Naive thymus-derived CD4-positive, alpha-beta T cell (primary cell): ENCODE data around the gene IGDCC3. TPM values are rescaled to one million over a fixed set of nuclear protein-coding genes. Genes with fewer than 3 reads are reported as not detected.

Experiments used
- ATAC-seq: fragments of 150-1000 bp; cut with Tn5 transposase; 2 replicates; pipeline ENCODE4 v1.10.0; 2021; ENCODE audit warnings: mild to moderate bottlenecking, moderate library complexity
- CTCF ChIA-PET: fragments of 350-600 bp; sonication (Branson Sonifier 250); formaldehyde crosslinking; loops from one replicate; lab custom pipeline; 2021; ENCODE audit warnings: antibody characterized with exemption; lab: Charles Lee
- POLR2A ChIA-PET: fragments of 350-600 bp; sonication (Branson Sonifier 250); formaldehyde crosslinking; loops from one replicate; lab custom pipeline; 2021; ENCODE audit warnings: antibody characterized with exemption, inconsistent platforms; lab: Charles Lee
- DNase-seq, 9 donors: peaks; one replicate each; pipeline versions ENCODE4 v3.0.0 to v3.0.0-alpha.2; 2020 to 2022; ENCODE audit warnings: mixed read lengths in 1 of 9
- H3K27ac ChIP-seq: one replicate; pipeline ENCODE4 v1.7.0; 2013; ENCODE audit warnings: mild to moderate bottlenecking, low read depth, low read length, moderate library complexity
- H3K27me3 ChIP-seq, 2 donors: one replicate each; pipeline ENCODE4 v1.7.0; 2013; ENCODE audit warnings: low read length in 2 of 2, mild to moderate bottlenecking in 2 of 2, moderate library complexity in 2 of 2; ENCODE audit not compliant: control insufficient read depth in 2 of 2, insufficient read depth in 2 of 2
- H3K36me3 ChIP-seq, 3 experiments: 1 replicate in 2 of 3; 2 replicates in 1 of 3; pipeline ENCODE4 v1.7.0; 2013; ENCODE audit warnings: low read length in 3 of 3, mild to moderate bottlenecking in 3 of 3, moderate library complexity in 1 of 3; ENCODE audit not compliant: insufficient read depth in 3 of 3, control insufficient read depth in 2 of 3
- H3K4me1 ChIP-seq, 2 donors: one replicate each; pipeline ENCODE4 v1.7.0; 2013; ENCODE audit warnings: low read length in 2 of 2, mild to moderate bottlenecking in 2 of 2, moderate library complexity in 1 of 2; ENCODE audit not compliant: control insufficient read depth in 2 of 2, insufficient read depth in 2 of 2
- H3K4me3 ChIP-seq: 2 replicates; pipeline ENCODE4 v1.7.0; 2013; ENCODE audit warnings: mild to moderate bottlenecking, low read length
- H3K9me3 ChIP-seq, 3 experiments: 1 replicate in 2 of 3; 2 replicates in 1 of 3; pipeline ENCODE4 v1.7.0; 2013; ENCODE audit warnings: low read length in 3 of 3; ENCODE audit not compliant: control insufficient read depth in 2 of 3
- H3K27ac Mint-ChIP-seq, 9 donors: one replicate each; pipeline ENCODE4 v1.8.0; 2020 to 2022; ENCODE audit warnings: mixed read lengths in 9 of 9, mild to moderate bottlenecking in 8 of 9, moderate library complexity in 5 of 9, inconsistent platforms in 2 of 9
- H3K27me3 Mint-ChIP-seq, 5 donors: one replicate each; pipeline ENCODE4 v1.8.0; 2021 to 2022; ENCODE audit warnings: mixed read lengths in 5 of 5, mild to moderate bottlenecking in 1 of 5
- H3K36me3 Mint-ChIP-seq, 5 donors: one replicate each; pipeline ENCODE4 v1.8.0; 2020 to 2022; ENCODE audit warnings: mixed read lengths in 5 of 5, mild to moderate bottlenecking in 3 of 5, inconsistent platforms in 1 of 5
- H3K4me1 Mint-ChIP-seq, 7 donors: one replicate each; pipeline ENCODE4 v1.8.0; 2020 to 2022; ENCODE audit warnings: mixed read lengths in 7 of 7, mild to moderate bottlenecking in 3 of 7, inconsistent platforms in 1 of 7
- H3K4me3 Mint-ChIP-seq, 10 donors: one replicate each; pipeline ENCODE4 v1.8.0; 2020 to 2022; ENCODE audit warnings: mild to moderate bottlenecking in 10 of 10, mixed read lengths in 10 of 10, moderate library complexity in 6 of 10, inconsistent platforms in 2 of 10
- H3K9me3 Mint-ChIP-seq, 11 donors: one replicate each; pipeline ENCODE4 v1.8.0; 2020 to 2022; ENCODE audit warnings: mixed read lengths in 11 of 11, mild to moderate bottlenecking in 4 of 11, inconsistent platforms in 1 of 11, moderate library complexity in 1 of 11
- intact Hi-C, 2 donors: fragments of 100-400 bp; cut with micrococcal nuclease; formaldehyde crosslinking; loops; one replicate each; pipeline ENCODE4 v1.15.1; 2023
- polyA plus RNA-seq, 2 donors: library from polyadenylated mRNA; unstranded; fragments of 300-500 nt; fragmentation: Illumina TruSeq; gene quantifications; one replicate each; pipeline ENCODE4 v1.2.3, GENCODE V29; 2021
- total RNA-seq, 6 experiments: library from RNA in 5 of 6; stranded (reverse) in 5 of 6; gene quantifications; 1 replicate in 5 of 6; 2 replicates in 1 of 6; pipeline ENCODE4 v1.2.3 and lab custom pipeline; 2021 to 2026

IGDCC3 gene
- total and polyA plus RNA-seq, 7 experiments from 2014 or later = not detected

GRCh38 chr15:65421360-65422215 is 43.8 kb upstream of the IGDCC3 start:
- H3K9me3 Mint-ChIP-seq = peaks cover 0 to 6% (median 0%) of the 10 kb centered on the region in 11 donors
- Histone ChIP-seq H3K27ac (no peak overlapping the region), H3K9me3 (no peaks in the 10 kb centered on the region), H3K36me3 (no peaks in the 10 kb centered on the region), H3K27me3 (peaks cover 0 to 15% of the 10 kb centered on the region in 2 donors), H3K4me1 (peaks cover 0 to 15% of the 10 kb centered on the region in 2 donors), H3K4me3 (no peak overlapping the region)
- POLR2A ChIA-PET = no interaction called here
- H3K27ac Mint-ChIP-seq = no peak overlapping the region
- CTCF ChIA-PET = no interaction called here
- peaks cover 64 to 87% (median 81%) of the 10 kb centered on the region in 5 donors for H3K27me3 Mint-ChIP-seq
- no peak for DNase-seq
- peak overlapping the region; percentile 67 to 90 (median 82) for H3K4me3 Mint-ChIP-seq
- peaks cover 9 to 25% (median 18%) of the 10 kb centered on the region in 7 donors for H3K4me1 Mint-ChIP-seq
- H3K36me3 Mint-ChIP-seq = peaks cover 0 to 7% (median 2%) of the 10 kb centered on the region in 5 donors
- ATAC-seq = peak; percentile 28
- intact Hi-C loops = no loop called here

GRCh38 chr15:65420975-65421359 is 43.2 kb upstream of the IGDCC3 start:
- Histone ChIP-seq H3K27ac (no peak overlapping the region), H3K36me3 (no peaks in the 10 kb centered on the region), H3K9me3 (no peaks in the 10 kb centered on the region), H3K4me3 (no peak overlapping the region), H3K4me1 (peaks cover 0 to 15% of the 10 kb centered on the region in 2 donors), H3K27me3 (peaks cover 0 to 15% of the 10 kb centered on the region in 2 donors)
- Mint-ChIP-seq H3K27ac (no peak overlapping the region), H3K4me3 (peak overlapping the region in 5 of 10 donors; percentile 22 to 88 (median 60)), H3K27me3 (peaks cover 58 to 87% (median 81%) of the 10 kb centered on the region in 5 donors), H3K4me1 (peaks cover 9 to 25% (median 18%) of the 10 kb centered on the region in 7 donors), H3K36me3 (peaks cover 0 to 7% (median 2%) of the 10 kb centered on the region in 5 donors), H3K9me3 (peaks cover 0 to 6% (median 0%) of the 10 kb centered on the region in 11 donors)
- CTCF ChIA-PET = no interaction called here
- POLR2A ChIA-PET = no interaction called here
- intact Hi-C loops = no loop called here
- ATAC-seq (no peak), DNase-seq (no peak)

GRCh38 chr15:65418596-65418995 is 40.8 kb upstream of the IGDCC3 start:
- CTCF ChIA-PET = no interaction called here
- no peaks in the 10 kb centered on the region for H3K9me3 ChIP-seq
- no peak overlapping the region for H3K4me3 ChIP-seq
- H3K36me3 Mint-ChIP-seq = peaks cover 0 to 7% (median 2%) of the 10 kb centered on the region in 5 donors
- POLR2A ChIA-PET = no interaction called here
- peaks cover 9 to 20% (median 12%) of the 10 kb centered on the region in 7 donors for H3K4me1 Mint-ChIP-seq
- peaks cover 0 to 15% of the 10 kb centered on the region in 2 donors for H3K27me3 ChIP-seq
- no peak overlapping the region for H3K27ac Mint-ChIP-seq
- H3K4me1 ChIP-seq = peaks cover 0 to 15% of the 10 kb centered on the region in 2 donors
- intact Hi-C loops = no loop called here
- DNase-seq = no peak
- ATAC-seq = no peak
- peaks cover 39 to 63% (median 57%) of the 10 kb centered on the region in 5 donors for H3K27me3 Mint-ChIP-seq
- H3K27ac ChIP-seq = no peak overlapping the region
- no peaks in the 10 kb centered on the region for H3K36me3 ChIP-seq
- no peak overlapping the region for H3K4me3 Mint-ChIP-seq
- H3K9me3 Mint-ChIP-seq = peaks cover 0 to 6% (median 0%) of the 10 kb centered on the region in 11 donors

GRCh38 chr15:65416845-65417416 is 39.1 kb upstream of the IGDCC3 start:
- H3K27ac ChIP-seq = no peak overlapping the region
- no peak for ATAC-seq
- no peaks in the 10 kb centered on the region for H3K9me3 ChIP-seq
- Mint-ChIP-seq H3K36me3 (peaks cover 0 to 3% (median 0%) of the 10 kb centered on the region in 5 donors), H3K9me3 (peaks cover 0 to 4% (median 0%) of the 10 kb centered on the region in 11 donors), H3K27ac (peak overlapping the region in 1 of 9 donors; percentile 28), H3K4me1 (peaks cover 1 to 9% (median 3%) of the 10 kb centered on the region in 7 donors), H3K4me3 (no peak overlapping the region), H3K27me3 (peaks cover 27 to 52% (median 46%) of the 10 kb centered on the region in 5 donors)
- H3K27me3 ChIP-seq = peaks cover 0 to 11% of the 10 kb centered on the region in 2 donors
- peaks cover 0 to 10% of the 10 kb centered on the region in 2 donors for H3K4me1 ChIP-seq
- intact Hi-C loops = no loop called here
- no peak overlapping the region for H3K4me3 ChIP-seq
- ChIA-PET CTCF (interaction anchor here (0.6 kb wide), 1 partner anchor 11 kb away, joined by 3 read pairs; no protein-coding TSS in a partner anchor), POLR2A (no interaction called here)
- H3K36me3 ChIP-seq = no peaks in the 10 kb centered on the region
- DNase-seq = no peak

GRCh38 chr15:65414841-65415621 is 37.2 kb upstream of the IGDCC3 start:
- peaks cover 0 to 3% (median 0%) of the 10 kb centered on the region in 11 donors for H3K9me3 Mint-ChIP-seq
- H3K4me1 ChIP-seq = no peaks in the 10 kb centered on the region
- peaks cover 22 to 46% (median 35%) of the 10 kb centered on the region in 5 donors for H3K27me3 Mint-ChIP-seq
- ChIA-PET POLR2A (no interaction called here), CTCF (no interaction called here)
- H3K36me3 Mint-ChIP-seq = no peaks in the 10 kb centered on the region
- DNase-seq (no peak), ATAC-seq (no peak)
- no peaks in the 10 kb centered on the region for H3K27me3 ChIP-seq
- intact Hi-C loops = no loop called here
- no peak overlapping the region for H3K4me3 Mint-ChIP-seq
- no peak overlapping the region for H3K27ac Mint-ChIP-seq
- H3K27ac ChIP-seq = no peak overlapping the region
- no peaks in the 10 kb centered on the region for H3K9me3 ChIP-seq
- no peaks in the 10 kb centered on the region for H3K36me3 ChIP-seq
- H3K4me3 ChIP-seq = no peak overlapping the region
- H3K4me1 Mint-ChIP-seq = no peaks in the 10 kb centered on the region

- Mint-ChIP-seq H3K27ac (no peak overlapping the region), H3K4me1 (peaks cover 0 to 6% (median 0%) of the 10 kb centered on the region in 7 donors), H3K9me3 (peaks cover 0 to 3% (median 0%) of the 10 kb centered on the region in 11 donors), H3K27me3 (peaks cover 12 to 37% (median 29%) of the 10 kb centered on the region in 5 donors), H3K4me3 (no peak overlapping the region), H3K36me3 (no peaks in the 10 kb centered on the region)
- H3K4me3 ChIP-seq = no peak overlapping the region
- H3K27ac ChIP-seq = no peak overlapping the region
- H3K4me1 ChIP-seq = no peaks in the 10 kb centered on the region
- no peaks in the 10 kb centered on the region for H3K36me3 ChIP-seq
- POLR2A ChIA-PET = interaction anchor here (0.7 kb wide), 1 partner anchor 26 kb away, joined by 3 read pairs; no protein-coding TSS in a partner anchor
- no peak for DNase-seq
- H3K27me3 ChIP-seq = no peaks in the 10 kb centered on the region
- intact Hi-C loops = no loop called here
- CTCF ChIA-PET = no interaction called here
- H3K9me3 ChIP-seq = no peaks in the 10 kb centered on the region
- ATAC-seq = no peak
Measured at GRCh38 chr15:65413760-65414144, 36.0 kb upstream of the IGDCC3 start.
